Mesenchymal stem cell (in vitro differentiated cells and primary cell): Measurements from ENCODE around the gene SEZ6L2.
A peak's percentile ranks its signal among the peaks of the same experiment; 100 is the strongest.

Experiments used
- DNase-seq: peaks from one replicate; pipeline ENCODE4 v3.0.0-alpha.2; 2013
- H2AFZ ChIP-seq: one replicate; pipeline ENCODE4 v1.6.1; 2013; ENCODE audit warnings: low read depth, mild to moderate bottlenecking, control low read depth, inconsistent platforms, low read length, moderate library complexity
- H2AK5ac ChIP-seq: 2 replicates; pipeline ENCODE4 v1.6.1; 2013; ENCODE audit warnings: low read length, moderate library complexity, mild to moderate bottlenecking, inconsistent platforms; ENCODE audit not compliant: severe bottlenecking
- H2BK120ac ChIP-seq: one replicate; pipeline ENCODE4 v1.6.1; 2013; ENCODE audit warnings: low read depth, mild to moderate bottlenecking, inconsistent platforms, low read length, moderate library complexity
- H2BK12ac ChIP-seq, 2 experiments: one replicate each; pipeline ENCODE4 v1.6.1; 2013; ENCODE audit warnings: inconsistent platforms in 2 of 2, low read length in 2 of 2, mild to moderate bottlenecking in 2 of 2, moderate library complexity in 2 of 2, control low read depth in 1 of 2
- H2BK15ac ChIP-seq: one replicate; pipeline ENCODE4 v1.6.1; 2013; ENCODE audit warnings: mild to moderate bottlenecking, low read depth, inconsistent platforms; ENCODE audit not compliant: poor library complexity, severe bottlenecking
- H2BK5ac ChIP-seq: 2 replicates; pipeline ENCODE4 v1.6.1; 2013; ENCODE audit warnings: low read depth, mild to moderate bottlenecking, low read length, control low read depth, inconsistent platforms; ENCODE audit not compliant: poor library complexity, severe bottlenecking
- H3K14ac ChIP-seq, 2 experiments: one replicate each; pipeline ENCODE4 v1.6.1; 2013; ENCODE audit warnings: inconsistent platforms in 2 of 2, low read length in 2 of 2, control low read depth in 1 of 2, mild to moderate bottlenecking in 1 of 2, moderate library complexity in 1 of 2
- H3K18ac ChIP-seq, 2 experiments: one replicate each; pipeline ENCODE4 v1.6.1; 2013; ENCODE audit warnings: inconsistent platforms in 2 of 2, low read length in 2 of 2, control low read depth in 1 of 2, low read depth in 1 of 2, mild to moderate bottlenecking in 1 of 2
- H3K23ac ChIP-seq, 2 experiments: one replicate each; pipeline ENCODE4 v1.6.1; 2013; ENCODE audit warnings: inconsistent platforms in 2 of 2, low read length in 2 of 2, mild to moderate bottlenecking in 2 of 2, moderate library complexity in 2 of 2, control low read depth in 1 of 2
- H3K27ac ChIP-seq: 2 replicates; pipeline ENCODE4 v1.5.1; 2013; ENCODE audit warnings: mild to moderate bottlenecking, moderate library complexity, low read length, control low read depth, inconsistent platforms; ENCODE audit not compliant: poor library complexity, severe bottlenecking
- H3K27me3 ChIP-seq, 2 experiments: 2 replicates each; pipeline versions ENCODE4 v1.6.1 to v1.7.0; 2013; ENCODE audit warnings: low read length in 2 of 2, mild to moderate bottlenecking in 2 of 2, moderate library complexity in 2 of 2, control low read depth in 1 of 2, inconsistent platforms in 1 of 2; ENCODE audit not compliant: control insufficient read depth in 1 of 2, insufficient read depth in 1 of 2
- H3K36me3 ChIP-seq, 2 experiments: 2 replicates each; pipeline versions ENCODE4 v1.6.1 to v1.7.0; 2013; ENCODE audit warnings: low read length in 2 of 2, control low read depth in 1 of 2, inconsistent platforms in 1 of 2, low read depth in 1 of 2, mild to moderate bottlenecking in 1 of 2; ENCODE audit not compliant: insufficient read depth in 2 of 2, control insufficient read depth in 1 of 2
- H3K4ac ChIP-seq, 2 experiments: one replicate each; pipeline ENCODE4 v1.6.1; 2013; ENCODE audit warnings: inconsistent platforms in 2 of 2, low read length in 2 of 2, mild to moderate bottlenecking in 2 of 2, moderate library complexity in 2 of 2, control low read depth in 1 of 2, low read depth in 1 of 2
- H3K4me1 ChIP-seq: 2 replicates; pipeline ENCODE4 v1.6.1; 2013; ENCODE audit warnings: low read depth, low read length, control low read depth; ENCODE audit not compliant: control insufficient read depth, insufficient read depth
- H3K4me2 ChIP-seq: 2 replicates; pipeline ENCODE4 v1.6.1; 2013; ENCODE audit warnings: low read length, mild to moderate bottlenecking, inconsistent platforms; ENCODE audit not compliant: poor library complexity, severe bottlenecking
- H3K4me3 ChIP-seq, 2 experiments: 2 replicates each; pipeline versions ENCODE4 v1.5.1 to v1.7.0; 2013; ENCODE audit warnings: low read length in 2 of 2, mild to moderate bottlenecking in 2 of 2, control low read depth in 1 of 2, low read depth in 1 of 2; ENCODE audit not compliant: insufficient read depth in 1 of 2
- H3K79me1 ChIP-seq: replicated peaks from 2 replicates; pipeline ENCODE4 v1.6.1; 2013; ENCODE audit warnings: mild to moderate bottlenecking, control low read depth, low read length, inconsistent platforms; ENCODE audit not compliant: poor library complexity, severe bottlenecking
- H3K9ac ChIP-seq: 2 replicates; pipeline ENCODE4 v1.7.0; 2013; ENCODE audit warnings: mild to moderate bottlenecking, low read length, moderate library complexity
- H3K9me3 ChIP-seq: 2 replicates; pipeline ENCODE4 v1.7.0; 2013; ENCODE audit warnings: mild to moderate bottlenecking, low read length; ENCODE audit not compliant: control insufficient read depth
- H4K8ac ChIP-seq: one replicate; pipeline ENCODE4 v1.6.1; 2013; ENCODE audit warnings: inconsistent platforms, mild to moderate bottlenecking, low read length, moderate library complexity
- H4K91ac ChIP-seq: one replicate; pipeline ENCODE4 v1.6.1; 2013; ENCODE audit warnings: mild to moderate bottlenecking, low read length, inconsistent platforms
- WGBS: methylation state at CpG from one replicate; pipeline ENCODE4 v1.1.7; 2013; ENCODE audit warnings: mixed read lengths; 5-methylcytosine and 5-hydroxymethylcytosine counted together

Gene SEZ6L2

DNA sequence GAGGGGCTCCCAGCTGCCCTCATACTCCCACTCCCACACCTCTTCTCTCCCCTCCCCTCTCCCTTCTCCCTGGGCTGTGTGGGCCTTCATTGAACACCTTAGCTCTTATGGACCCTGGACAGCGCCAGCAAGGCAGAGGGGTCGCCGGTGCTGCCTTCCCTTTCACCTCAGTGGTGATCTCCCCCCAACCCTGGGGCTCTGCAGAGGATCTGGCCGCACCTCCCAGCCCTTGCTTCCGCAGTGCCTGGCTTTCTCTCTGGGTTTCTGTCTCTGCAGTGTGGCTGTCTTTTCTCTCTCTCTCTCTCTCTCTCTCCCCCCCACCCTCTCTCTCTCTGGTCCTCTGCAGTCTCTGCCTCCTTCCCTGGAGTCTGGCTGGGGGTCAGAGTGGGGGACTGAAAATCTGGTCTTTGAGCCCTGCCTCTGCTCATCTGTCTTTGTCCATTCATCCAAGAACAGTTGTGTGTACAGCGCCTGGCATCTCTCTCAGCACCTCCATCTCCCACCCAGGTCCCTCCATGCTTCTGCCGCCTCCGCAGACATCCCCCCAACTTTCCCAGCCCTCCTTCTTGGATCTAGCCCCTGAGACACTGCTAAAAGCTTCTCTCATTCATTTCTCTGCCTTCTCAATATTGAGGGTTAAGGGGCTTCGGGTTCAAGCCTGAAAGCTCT lies 1.1 kb downstream of the SEZ6L2 start:
- WGBS = 2% methylated on average over 6 of the region's 9 CpGs
- H2BK15ac ChIP-seq = no peak overlapping the region
- H4K8ac ChIP-seq = no peak overlapping the region
- H2BK5ac ChIP-seq = no peak overlapping the region
- H3K4me1 ChIP-seq = peaks cover 34% of the 10 kb centered on the region
- H3K36me3 ChIP-seq = peaks cover 0 to 15% of the 10 kb centered on the region in 2 experiments
- H3K23ac ChIP-seq = no peak overlapping the region
- H3K27ac ChIP-seq = no peak overlapping the region
- H2AK5ac ChIP-seq = no peak overlapping the region
- H2BK120ac ChIP-seq = no peak overlapping the region
- peaks cover 0 to 34% of the 10 kb centered on the region in 2 experiments for H3K27me3 ChIP-seq
- peaks cover 18% of the 10 kb centered on the region for H3K79me1 ChIP-seq
- H2BK12ac ChIP-seq = no peak overlapping the region
- no peak overlapping the region for H3K4ac ChIP-seq
- no peak overlapping the region for H3K9ac ChIP-seq
- no peak overlapping the region for H4K91ac ChIP-seq
- H2AFZ ChIP-seq = no peak overlapping the region
- no peak for DNase-seq
- H3K9me3 ChIP-seq = no peaks in the 10 kb centered on the region
- H3K4me3 ChIP-seq = peak overlapping the region in 1 of 2 experiments; percentile 59
- no peak overlapping the region for H3K14ac ChIP-seq
- no peak overlapping the region for H3K18ac ChIP-seq
- peak overlapping the region; percentile 96 for H3K4me2 ChIP-seq

DNA sequence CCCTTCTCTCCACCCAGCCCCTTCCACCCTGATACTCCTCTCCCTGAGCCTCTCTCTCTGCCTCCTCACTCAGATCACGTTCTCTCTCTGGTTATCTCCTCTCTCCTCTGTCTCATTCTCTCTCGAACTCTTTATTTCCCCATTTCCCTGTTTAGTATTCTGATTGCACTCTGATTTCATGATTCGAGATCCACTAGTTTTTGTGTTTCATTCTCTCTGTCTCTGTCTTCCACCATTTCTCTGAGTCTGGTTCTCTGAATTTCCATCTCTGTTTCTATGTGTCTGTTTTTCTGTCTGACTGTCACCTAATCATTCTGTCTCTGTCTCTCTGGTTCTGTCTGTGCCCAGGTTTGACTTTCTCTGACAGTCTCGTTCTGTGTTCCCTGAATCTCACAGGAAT lies 2.0 kb downstream of the SEZ6L2 start:
- Histone ChIP-seq H2AK5ac (no peak overlapping the region), H2BK120ac (no peak overlapping the region), H3K9me3 (no peaks in the 10 kb centered on the region), H2BK15ac (no peak overlapping the region), H3K18ac (no peak overlapping the region), H3K9ac (no peak overlapping the region), H3K27me3 (peaks cover 0 to 34% of the 10 kb centered on the region in 2 experiments), H3K79me1 (peaks cover 17% of the 10 kb centered on the region), H3K4ac (no peak overlapping the region), H3K4me1 (peaks cover 32% of the 10 kb centered on the region), H3K36me3 (peaks cover 0 to 19% of the 10 kb centered on the region in 2 experiments), H4K8ac (no peak overlapping the region), H3K4me2 (no peak overlapping the region), H3K4me3 (no peak overlapping the region), H4K91ac (no peak overlapping the region), H3K14ac (no peak overlapping the region), H2AFZ (no peak overlapping the region), H3K27ac (no peak overlapping the region), H2BK12ac (no peak overlapping the region), H2BK5ac (no peak overlapping the region), H3K23ac (no peak overlapping the region)
- DNase-seq = no peak
- 51% methylated on average over 4 of the region's 4 CpGs for WGBS

DNA sequence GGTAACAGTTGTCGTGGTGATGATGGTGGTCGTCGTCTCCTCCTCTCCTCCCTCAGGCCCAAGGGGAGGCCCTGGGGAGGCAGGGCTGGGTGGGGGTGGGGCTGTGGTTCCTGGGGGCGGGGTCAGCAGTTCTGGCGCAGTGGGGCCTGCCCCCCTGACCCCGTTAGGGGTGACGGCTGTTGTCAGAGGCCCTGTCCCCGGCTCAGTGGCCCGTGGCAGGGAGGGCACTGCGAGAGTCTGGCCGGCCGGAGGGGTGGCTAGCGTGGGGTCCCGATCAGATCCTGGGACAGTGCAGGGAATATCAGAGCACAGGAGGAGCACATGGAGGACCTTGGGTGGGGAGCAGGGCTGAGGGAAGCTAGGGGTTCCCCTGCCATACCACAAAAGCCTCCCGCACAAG lies 2.5 kb downstream of the SEZ6L2 start:
- Histone ChIP-seq H3K9me3 (no peaks in the 10 kb centered on the region), H3K79me1 (peaks cover 16% of the 10 kb centered on the region), H2BK120ac (no peak overlapping the region), H2BK12ac (no peak overlapping the region), H3K4me2 (no peak overlapping the region), H2BK15ac (no peak overlapping the region), H3K27ac (no peak overlapping the region), H3K4me1 (peaks cover 29% of the 10 kb centered on the region), H2BK5ac (no peak overlapping the region), H4K8ac (no peak overlapping the region), H2AK5ac (no peak overlapping the region), H3K4ac (no peak overlapping the region), H3K9ac (no peak overlapping the region), H2AFZ (no peak overlapping the region), H3K18ac (no peak overlapping the region), H3K36me3 (peaks cover 0 to 19% of the 10 kb centered on the region in 2 experiments), H3K27me3 (peaks cover 0 to 34% of the 10 kb centered on the region in 2 experiments), H3K14ac (no peak overlapping the region), H4K91ac (no peak overlapping the region), H3K4me3 (no peak overlapping the region), H3K23ac (no peak overlapping the region)
- no peak for DNase-seq
- WGBS = 81% methylated on average over 14 of the region's 15 CpGs

DNA sequence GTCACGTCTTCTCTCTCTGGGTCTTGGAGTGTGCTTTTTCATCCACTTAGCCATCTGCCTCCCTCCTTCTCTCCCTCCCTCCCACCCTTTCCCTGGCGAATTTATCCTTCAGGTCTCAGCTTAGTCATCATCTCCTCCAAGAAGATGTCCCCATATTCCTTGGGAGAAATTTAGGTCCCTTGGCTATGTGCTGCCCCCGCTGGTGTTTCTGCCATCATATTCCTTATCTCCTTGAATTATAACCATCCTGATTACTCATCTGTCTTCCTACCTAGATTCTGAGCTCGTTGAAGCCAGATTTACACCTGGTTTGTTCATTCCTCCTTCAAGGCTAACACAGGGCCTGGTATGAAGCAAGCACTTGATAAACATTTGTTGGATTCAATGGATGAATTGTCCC lies 5.0 kb downstream of the SEZ6L2 start:
- H3K4me2 ChIP-seq = no peak overlapping the region
- WGBS = 74% methylated on average over 4 of the region's 4 CpGs
- H3K14ac ChIP-seq = no peak overlapping the region
- H2BK15ac ChIP-seq = no peak overlapping the region
- H2AK5ac ChIP-seq = no peak overlapping the region
- H2BK5ac ChIP-seq = no peak overlapping the region
- no peak overlapping the region for H4K91ac ChIP-seq
- no peak overlapping the region for H3K23ac ChIP-seq
- peaks cover 0 to 34% of the 10 kb centered on the region in 2 experiments for H3K27me3 ChIP-seq
- H3K79me1 ChIP-seq = peaks cover 7% of the 10 kb centered on the region
- H3K9ac ChIP-seq = no peak overlapping the region
- no peak overlapping the region for H3K18ac ChIP-seq
- no peak overlapping the region for H3K27ac ChIP-seq
- H2BK120ac ChIP-seq = no peak overlapping the region
- H3K4me3 ChIP-seq = no peak overlapping the region
- H4K8ac ChIP-seq = no peak overlapping the region
- H3K4me1 ChIP-seq = peaks cover 14% of the 10 kb centered on the region
- H3K36me3 ChIP-seq = peaks cover 0 to 17% of the 10 kb centered on the region in 2 experiments
- DNase-seq = no peak
- H3K4ac ChIP-seq = no peak overlapping the region
- H3K9me3 ChIP-seq = no peaks in the 10 kb centered on the region
- H2AFZ ChIP-seq = no peak overlapping the region
- no peak overlapping the region for H2BK12ac ChIP-seq
